ENCODE measurements around the gene TFIP11.
A peak's percentile ranks its signal among the peaks of the same experiment; 100 is the strongest.

The TFIP11 gene

GRCh38 chr22:26512149-26512793 lies at the start of gene TFIP11:
TSS of gene TFIP11 (minus strand) at chr22:26512473. CDS start at chr22:26510272, 2,201 bp downstream.
- DNase-seq, result peak; percentile 92

- no peak for DNase-seq
Observed at GRCh38 chr22:26561756-26562417, 49.6 kb upstream of the TFIP11 start.

DNA sequence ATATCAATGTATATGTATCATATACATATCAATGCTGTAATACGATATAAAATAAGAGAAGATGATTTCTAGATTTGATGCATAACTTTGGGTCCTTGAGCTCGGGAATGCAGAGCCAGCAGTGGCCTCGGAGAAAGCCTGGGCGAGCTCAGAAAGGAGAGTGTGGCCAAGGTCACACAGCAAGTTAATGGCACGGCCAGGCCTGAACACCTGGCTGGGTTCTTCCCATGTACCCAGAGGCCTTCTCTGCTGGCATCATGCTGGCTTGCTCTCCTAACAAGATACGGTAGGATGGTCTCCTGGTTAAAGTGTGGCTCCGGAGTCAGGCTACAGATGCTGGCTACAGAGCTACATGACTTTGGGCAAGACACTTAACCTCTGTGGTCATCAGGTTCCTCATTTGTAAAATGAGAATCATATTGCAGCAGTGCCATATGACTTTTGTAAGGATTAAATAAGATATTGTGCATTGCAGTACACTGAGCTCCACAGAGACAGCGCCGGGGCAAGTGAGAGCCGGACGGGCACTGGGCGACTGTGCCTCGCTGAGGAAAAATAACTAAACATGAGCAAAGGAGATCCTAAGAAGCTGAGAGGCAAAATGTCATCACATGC lies 47.8 kb upstream of the TFIP11 start:
- no peak for DNase-seq

- DNase-seq, result no peak
Observed at GRCh38 chr22:26558248-26558895, 46.1 kb upstream of the TFIP11 start.

DNA sequence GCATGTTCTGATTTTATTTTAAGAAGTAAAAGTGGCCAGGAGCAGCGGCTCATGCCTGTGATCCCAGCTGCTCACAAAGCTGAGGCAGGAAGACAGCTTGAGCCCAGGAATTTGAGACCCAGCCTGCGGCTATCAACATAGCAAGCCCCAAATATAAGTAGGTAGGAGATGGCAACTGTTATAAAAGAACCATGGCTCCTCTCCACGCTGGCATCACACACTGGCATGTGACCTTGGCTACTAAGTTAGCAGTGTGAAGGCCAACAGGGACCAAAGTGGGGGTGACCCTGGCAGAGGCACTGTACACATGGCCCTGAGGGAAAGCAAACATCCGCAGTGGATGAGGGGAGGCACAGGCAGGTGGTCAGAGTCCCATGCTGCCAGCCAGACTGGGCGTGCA lies 44.6 kb upstream of the TFIP11 start:
- DNase-seq, result no peak

GRCh38 chr22:26555478-26555877 lies 43.2 kb upstream of the TFIP11 start:
- DNase-seq, result no peak

- DNase-seq, result no peak
Observed at GRCh38 chr22:26554956-26555355, 42.7 kb upstream of the TFIP11 start.

DNA sequence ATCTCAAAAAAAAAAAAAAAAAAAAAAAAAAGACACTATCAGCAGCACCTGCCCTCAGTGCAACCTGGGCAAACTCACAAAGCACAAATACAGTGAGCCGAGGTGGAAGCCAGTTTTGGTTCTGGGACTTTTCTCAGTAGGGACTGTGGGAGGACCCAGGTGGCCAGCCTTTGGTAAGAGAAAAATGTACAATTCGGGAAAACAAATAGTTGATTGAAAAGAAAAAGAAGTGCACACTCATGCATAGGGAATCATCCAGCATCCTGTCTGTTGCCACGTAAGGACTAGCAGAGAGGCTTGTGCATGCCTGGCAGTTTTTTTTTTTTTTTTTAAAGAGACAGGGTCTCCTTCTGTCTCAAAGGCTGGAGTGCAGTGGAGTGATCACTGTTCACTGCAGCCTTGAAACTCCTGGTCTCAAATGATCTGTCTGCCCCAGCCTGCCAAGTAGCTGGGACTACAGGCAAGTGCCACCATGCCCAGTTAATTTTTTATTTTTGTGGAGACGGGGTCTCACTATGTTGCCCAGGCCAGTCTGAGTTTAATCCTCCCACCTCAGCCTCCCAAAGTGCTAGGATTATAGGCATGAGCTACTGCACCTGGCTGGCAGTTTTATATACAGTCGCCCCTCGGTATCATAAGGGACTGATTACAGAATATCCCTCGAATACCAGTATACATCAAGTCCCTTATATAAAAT lies 40.9 kb upstream of the TFIP11 start:
- DNase-seq, result no peak

DNA sequence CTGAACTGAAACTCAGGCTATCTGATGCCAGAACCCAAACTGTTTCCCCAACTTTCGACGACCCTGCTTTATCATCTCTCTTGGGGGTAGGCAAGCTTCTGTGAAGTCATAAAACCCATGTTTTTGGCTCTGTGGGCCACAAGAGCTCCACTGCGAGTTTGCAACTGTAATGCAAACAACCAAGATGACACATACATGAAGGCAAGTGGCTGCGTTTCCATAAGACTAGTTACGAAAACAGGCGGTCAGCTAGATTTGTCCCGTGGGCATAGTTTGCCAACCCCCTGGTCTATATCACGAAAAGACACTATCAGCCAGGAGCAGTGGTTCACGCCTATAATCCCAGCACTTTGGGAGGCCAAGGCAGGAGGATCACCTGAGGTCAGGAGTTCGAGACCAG lies 40.2 kb upstream of the TFIP11 start:
- no peak for DNase-seq

- DNase-seq, result no peak
Observed at GRCh38 chr22:26551568-26551967, 39.3 kb upstream of the TFIP11 start.

- no peak for DNase-seq
Observed at GRCh38 chr22:26550498-26551033, 38.3 kb upstream of the TFIP11 start.

DNA sequence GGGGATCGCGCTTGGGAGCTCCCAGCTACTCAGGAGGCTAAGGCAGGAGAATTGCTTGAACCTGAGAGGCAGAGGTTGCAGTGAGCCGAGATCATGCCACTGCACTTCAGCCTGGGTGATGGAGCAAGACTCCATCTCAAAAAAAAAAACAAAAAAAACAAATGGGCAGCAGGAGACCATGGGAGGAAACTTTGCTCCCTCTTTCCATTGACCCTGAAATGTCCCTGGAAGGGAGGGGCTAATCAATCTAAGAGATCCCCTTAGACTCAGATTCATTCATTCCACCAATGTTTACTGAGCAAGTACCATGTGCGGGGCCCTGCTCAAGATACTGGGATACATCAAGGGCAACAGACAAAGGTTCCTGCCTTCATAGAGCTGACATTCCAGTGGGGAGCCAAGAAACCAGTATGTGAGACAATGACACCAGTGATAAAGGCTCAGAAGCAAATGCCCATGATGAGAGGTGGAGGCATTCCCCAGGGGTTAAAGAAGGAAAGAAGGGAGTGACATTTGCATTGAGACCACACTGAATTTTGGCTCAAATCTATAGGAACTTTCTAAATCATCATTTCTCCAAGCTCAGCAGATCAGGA lies 37.7 kb upstream of the TFIP11 start:
- no peak for DNase-seq

- DNase-seq, result no peak
Observed at GRCh38 chr22:26548984-26549383, 36.7 kb upstream of the TFIP11 start.

- DNase-seq, result no peak
Observed at GRCh38 chr22:26548303-26548702, 36.0 kb upstream of the TFIP11 start.

- no peak for DNase-seq
Observed at GRCh38 chr22:26547837-26548236, 35.6 kb upstream of the TFIP11 start.

GRCh38 chr22:26547426-26547825 lies 35.2 kb upstream of the TFIP11 start:
- peak; percentile 5 for DNase-seq

GRCh38 chr22:26546282-26546681 lies 34.0 kb upstream of the TFIP11 start:
- no peak for DNase-seq

- no peak for DNase-seq
Observed at GRCh38 chr22:26545827-26546226, 33.6 kb upstream of the TFIP11 start.

DNA sequence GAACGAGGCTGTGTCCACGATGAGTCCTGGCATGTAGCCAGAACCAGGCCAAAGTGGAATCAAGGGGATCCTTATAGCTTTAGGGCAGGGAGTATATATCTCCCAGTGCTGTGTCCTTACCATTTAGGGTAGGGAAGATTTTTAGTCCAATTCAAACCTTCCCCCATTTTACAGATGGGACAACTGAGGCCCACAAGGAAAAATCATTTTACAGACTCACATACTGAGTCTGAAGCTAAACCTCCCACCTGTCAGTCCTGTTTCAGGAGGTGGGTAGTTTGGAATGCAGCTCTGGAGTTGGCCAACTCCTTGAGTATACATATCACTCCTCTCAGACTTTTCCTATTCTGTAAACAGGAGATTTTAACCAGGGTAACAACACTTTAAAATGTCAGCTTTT lies 33.1 kb upstream of the TFIP11 start:
- DNase-seq, result no peak

GRCh38 chr22:26544489-26544888 lies 32.2 kb upstream of the TFIP11 start:
- DNase-seq, result no peak

DNA sequence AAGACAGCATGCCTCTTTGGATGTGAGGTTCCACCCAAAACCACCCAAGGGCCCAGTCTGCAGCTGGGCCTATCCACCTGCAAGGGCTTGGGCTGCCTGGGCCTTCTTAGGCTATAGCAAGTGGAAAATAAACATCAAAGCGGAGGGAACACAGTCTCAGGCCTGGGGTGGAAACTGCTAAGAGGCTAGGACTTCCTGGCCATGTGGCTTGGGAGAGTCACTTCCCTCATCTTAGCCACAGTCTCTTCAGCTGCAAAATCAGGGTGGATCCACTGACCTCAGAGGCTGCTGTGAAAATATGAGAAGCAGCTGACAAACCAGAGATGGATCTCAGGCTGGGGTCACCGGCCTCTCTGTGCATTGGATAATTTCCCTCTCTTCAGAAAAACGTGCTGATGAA lies 30.6 kb upstream of the TFIP11 start:
- no peak for DNase-seq

DNA sequence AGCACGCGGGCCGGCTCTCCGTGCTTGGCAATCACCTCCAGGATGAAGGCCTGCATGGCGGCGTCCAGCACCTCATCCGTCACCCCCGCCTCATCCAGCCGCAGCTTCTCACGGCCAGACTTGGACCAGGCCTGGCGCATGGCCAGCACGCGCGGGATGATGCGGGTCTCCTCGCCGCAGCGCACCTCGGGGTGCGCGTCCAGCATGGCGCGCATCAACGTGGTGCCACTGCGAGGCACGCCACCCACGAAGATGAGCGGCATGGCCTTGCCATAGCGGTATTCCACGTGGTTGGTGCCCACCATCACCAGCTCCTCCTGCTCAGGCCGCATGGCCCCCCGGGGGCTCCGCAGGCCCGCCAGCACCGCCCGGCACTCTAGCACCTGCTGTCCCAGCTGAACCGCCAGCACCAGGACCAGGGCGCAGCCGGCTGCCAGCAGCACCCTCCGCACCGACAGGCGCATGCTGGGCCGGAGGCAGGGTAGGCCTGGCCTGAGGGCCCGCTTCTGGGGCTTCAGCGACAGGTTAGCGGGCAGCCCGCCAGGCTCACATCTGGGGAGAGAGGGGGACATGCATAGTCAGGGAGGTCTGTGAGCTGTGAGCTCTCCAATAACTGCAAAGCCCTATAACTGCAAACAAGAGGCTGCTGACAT lies 29.0 kb upstream of the TFIP11 start:
- DNase-seq, result no peak

Data from stimulated activated CD4-positive, alpha-beta T cell treated with anti-CD3 and anti-CD28 coated beads, Interleukin-12 subunit alpha, Interleukin-12 subunit beta, amount 100 ng/mL, for 4 hours (primary cell).